D341Med (cell line): Measurements from ENCODE around the gene NLK.
"Not testable (repeated sequence)": the region's sequence is repeated elsewhere in the genome, so short reads cannot be mapped to it uniquely, and the experiment has no call there.

Source experiments
- DNase-seq: peaks from one replicate; pipeline ENCODE4 v3.0.0; 2012; ENCODE audit warnings: low spot score

The NLK gene

DNA sequence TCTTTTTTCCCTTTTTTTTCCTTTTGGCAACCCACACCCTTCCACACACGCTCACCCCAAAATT is at the start of gene NLK:
NLK (plus strand) TSS at position 21 of the 64 bp plus-strand sequence. CDS start 197 bp downstream, outside the sequence.
- no peak for DNase-seq

DNA sequence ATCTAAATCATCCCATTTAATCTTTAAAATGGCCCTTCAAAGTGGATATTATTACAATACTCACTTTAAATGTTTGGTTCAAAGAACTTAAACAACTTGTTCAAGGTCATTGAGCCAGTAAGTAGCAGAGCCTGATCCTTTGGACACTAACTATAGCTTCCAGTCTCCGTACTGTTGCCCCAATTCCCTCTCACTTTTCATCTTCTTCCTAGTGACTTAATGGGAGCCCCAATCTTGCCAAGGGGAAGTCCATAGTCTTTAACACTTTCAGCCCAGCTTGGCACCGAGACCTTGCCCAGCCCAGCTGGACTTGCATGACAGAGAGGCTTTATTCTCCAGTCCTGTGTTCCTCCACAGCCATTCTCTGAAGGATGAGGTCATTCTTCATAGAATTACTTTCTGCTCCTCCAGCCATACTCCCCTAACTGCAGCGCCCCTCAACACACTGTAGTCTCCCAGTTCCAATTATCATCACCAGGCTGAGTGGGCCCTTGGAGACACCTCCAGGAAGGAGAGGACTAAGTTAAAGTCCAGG is 49.2 kb upstream of the NLK start:
- DNase-seq = no peak

- DNase-seq = no peak
Observed at GRCh38 chr17:27993723-27994310, 48.7 kb upstream of the NLK start.

DNA sequence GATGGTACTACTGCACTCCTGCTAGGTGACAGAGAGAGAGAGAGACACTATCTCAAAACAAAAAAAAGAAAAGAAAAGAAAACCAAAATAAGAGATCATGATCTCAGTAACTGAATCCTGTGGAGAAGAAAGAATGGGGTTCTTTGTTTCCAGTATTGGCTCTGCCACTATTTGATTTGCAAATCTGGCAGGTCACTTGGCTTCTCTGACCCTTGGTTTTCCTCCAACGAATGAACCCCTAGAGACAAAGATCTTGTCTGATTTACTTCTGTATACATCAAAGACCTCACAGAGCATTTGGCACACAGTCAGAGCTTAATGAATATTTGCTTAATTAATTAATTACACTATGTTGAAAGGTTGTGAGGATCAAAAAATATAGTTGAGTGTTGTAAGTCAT is 47.9 kb upstream of the NLK start:
- no peak for DNase-seq

- no peak for DNase-seq
Observed at GRCh38 chr17:27995554-27995953, 46.9 kb upstream of the NLK start.

GRCh38 chr17:27996202-27997043 is 46.1 kb upstream of the NLK start:
- peak; percentile 96 for DNase-seq

GRCh38 chr17:27997044-27997401 is 45.5 kb upstream of the NLK start:
- no peak for DNase-seq

- no peak for DNase-seq
Observed at GRCh38 chr17:27997522-27997921, 45.0 kb upstream of the NLK start.

DNA sequence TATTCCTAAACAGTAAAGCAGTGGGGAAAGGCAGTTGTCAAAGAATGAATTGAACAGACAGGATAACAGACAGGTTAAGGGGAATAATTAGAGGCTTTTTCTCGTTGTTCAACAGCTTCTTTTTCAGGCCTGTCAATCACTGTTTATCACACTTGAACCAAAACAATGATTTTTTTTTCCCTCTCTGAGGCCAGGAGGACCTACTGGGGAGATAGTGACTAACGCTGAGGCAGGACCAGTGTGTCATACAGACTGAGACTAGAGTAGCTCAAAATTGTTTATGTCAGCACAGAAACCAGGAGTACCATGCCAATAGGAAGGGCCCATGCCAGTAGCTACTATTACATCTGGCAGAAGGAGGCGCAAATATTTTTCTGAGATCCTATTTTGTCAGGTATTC is 41.3 kb upstream of the NLK start:
- DNase-seq = no peak

DNA sequence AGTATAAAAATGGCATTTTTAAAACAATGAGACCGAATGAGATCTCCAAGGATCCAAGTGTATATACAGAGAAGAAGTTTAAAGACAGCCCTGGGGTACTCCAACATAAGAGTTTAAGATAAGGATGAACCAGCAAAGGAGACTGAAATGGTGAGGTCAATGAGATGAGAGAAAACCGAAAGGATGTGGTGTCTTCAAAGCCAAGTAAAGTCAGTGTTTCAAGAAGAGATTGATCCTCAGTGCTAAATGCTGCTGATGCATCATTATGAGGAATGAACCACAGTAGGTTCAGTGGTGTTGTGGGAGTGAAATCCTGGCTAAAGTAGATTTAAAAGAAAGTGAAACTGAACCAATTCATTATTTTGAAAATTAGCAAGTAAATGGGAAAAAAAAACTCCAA is 38.1 kb upstream of the NLK start:
- DNase-seq = no peak

DNA sequence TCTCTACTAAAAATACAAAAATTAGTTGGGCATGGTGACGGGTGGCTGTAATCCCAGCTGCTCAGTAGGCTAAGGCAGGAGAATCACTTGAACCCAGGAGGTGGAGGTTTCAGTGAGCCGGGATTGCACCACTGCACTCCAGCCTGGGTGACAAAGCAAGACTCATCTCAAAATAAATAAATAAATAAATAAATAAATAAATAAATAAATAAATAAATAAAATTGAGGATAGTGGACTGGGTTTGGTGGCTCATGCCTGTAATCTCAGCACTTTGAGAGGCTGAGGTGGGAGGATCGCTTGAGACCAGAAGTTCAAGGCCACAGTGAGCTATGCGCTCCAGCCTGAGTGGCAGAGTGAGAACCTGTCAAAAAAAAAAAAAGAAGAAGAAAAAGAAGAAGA is 34.6 kb upstream of the NLK start:
- not testable (repeated sequence) for DNase-seq

DNA sequence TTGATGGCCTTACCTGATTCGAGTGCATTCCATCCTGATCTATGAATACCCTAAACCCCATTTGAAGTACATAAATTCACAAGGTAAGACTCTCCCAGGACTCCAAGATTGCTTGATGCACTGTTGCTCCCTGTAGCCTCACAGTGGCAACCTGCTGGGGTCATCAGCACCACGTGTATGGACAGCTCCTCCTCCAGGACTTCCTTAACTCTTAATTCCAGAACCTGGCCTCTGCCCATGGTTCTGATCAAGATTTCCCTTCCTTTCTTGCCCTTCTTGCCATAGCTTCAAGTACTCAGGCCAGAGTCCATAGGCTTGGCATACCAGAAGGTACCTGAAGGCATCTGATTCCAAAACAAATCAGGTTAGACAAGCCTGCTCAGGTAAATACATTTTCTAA is 34.0 kb upstream of the NLK start:
- no peak for DNase-seq

DNA sequence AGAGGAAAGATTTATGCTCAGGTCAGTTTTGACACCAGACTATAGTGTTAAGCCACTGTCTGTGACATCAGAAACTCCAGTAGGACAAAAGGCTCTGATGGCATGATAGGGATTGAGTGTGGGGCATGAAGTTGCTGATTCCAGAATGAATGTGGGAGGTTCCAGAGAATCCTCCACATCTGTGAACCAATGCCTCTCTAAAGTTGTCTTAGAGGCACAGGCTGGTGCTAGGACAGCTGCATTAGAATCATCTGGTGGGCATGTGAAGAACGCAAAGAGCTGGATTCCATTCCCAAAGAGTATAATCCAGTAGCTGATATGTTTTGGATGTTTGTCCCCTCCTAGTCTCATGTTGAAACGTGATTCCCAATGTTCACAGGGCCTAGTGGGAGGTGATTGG is 32.1 kb upstream of the NLK start:
- DNase-seq = no peak

DNA sequence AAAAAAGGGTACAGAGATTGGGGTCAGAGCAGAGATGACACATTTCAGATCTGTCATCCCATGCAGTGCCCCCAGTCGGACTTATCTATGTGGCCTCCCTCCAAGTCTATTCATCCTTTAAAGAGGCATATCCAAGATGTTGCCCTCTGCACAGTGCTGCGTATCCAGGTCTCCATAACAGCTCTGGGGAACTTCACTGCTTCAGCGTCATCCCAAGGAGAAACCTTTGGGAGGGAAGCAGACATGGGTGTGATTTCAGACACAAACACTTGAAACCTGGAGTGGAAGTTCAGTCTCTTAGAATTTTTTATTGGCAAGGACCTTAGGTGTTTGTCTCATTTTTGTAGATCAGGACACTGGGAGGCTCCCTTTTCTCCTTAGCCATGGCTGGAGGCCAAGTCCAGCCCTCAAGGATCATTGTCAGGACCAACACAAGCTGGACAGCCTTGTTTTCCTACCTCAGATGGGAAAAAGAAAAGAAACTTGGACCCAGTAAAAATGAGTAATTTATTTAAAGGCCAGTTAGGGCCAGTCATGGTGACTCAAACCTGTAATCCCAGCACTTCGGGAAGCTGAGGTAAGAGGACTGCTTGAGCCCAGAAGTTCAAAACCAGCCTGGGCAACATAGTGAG is 23.9 kb upstream of the NLK start:
- DNase-seq = no peak

DNA sequence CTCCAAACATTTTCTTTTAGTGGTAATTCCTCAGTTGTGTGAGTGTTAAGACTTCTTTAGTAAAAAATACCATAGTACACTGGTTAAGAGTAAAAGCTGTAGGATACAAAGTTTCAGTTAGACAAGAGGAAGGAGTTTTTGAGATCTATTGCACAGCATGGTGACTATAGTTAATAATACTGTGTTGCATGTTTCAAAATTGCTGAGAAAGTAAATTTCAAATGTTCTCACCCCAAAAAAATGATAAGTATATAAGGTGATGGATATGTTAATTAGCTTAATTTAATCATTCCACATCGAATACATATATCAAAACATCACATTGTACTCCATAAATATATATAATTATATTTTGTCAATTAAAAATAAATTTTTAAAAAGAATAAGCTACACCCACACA is 22.0 kb upstream of the NLK start:
- DNase-seq = no peak

GRCh38 chr17:28029044-28029443 is 13.4 kb upstream of the NLK start:
- no peak for DNase-seq

DNA sequence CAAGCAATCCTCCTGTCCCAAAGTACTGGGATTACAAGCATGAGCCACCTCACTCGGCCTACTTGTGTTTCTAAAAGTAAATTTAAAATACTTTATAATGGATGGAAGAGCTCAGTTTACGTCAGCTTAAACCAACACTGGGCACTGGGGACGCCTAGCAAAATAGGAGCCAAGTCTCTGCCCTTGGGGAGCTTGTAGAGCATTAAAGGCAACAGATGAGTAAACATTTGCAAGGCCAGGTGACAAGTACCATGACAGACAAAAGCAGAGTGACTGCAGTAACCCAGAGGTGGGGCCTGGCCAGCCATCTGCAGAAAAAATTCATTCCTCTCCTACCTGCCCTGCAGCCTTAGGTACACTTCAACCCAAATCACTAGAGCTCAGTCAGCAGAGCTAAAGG is 12.1 kb upstream of the NLK start:
- no peak for DNase-seq

DNA sequence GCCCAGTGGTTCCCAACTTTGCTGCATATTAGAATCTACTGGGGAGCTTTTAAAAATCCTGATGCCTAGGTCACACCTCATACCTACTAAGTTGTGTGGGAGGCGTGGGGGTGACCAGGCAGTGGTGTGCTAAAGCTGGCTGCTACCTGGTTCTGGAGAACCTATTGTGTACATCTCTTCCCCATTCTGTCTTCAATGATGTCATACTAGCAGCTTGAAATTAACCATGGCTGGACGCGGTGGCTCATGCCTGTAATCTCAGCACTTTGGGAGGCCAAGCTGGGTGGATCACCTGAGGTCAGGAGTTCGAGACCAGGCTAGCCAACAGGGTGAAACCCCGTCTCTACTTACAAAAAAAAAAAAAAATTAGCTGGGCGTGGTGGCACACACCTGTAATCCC is 11.3 kb upstream of the NLK start:
- DNase-seq = no peak

GRCh38 chr17:28033972-28034714 is 8.3 kb upstream of the NLK start:
- DNase-seq = no peak

- DNase-seq = not testable (repeated sequence)
Observed at GRCh38 chr17:28035452-28035851, 7.0 kb upstream of the NLK start.

GRCh38 chr17:28035884-28036283 is 6.6 kb upstream of the NLK start:
- DNase-seq = not testable (repeated sequence)

DNA sequence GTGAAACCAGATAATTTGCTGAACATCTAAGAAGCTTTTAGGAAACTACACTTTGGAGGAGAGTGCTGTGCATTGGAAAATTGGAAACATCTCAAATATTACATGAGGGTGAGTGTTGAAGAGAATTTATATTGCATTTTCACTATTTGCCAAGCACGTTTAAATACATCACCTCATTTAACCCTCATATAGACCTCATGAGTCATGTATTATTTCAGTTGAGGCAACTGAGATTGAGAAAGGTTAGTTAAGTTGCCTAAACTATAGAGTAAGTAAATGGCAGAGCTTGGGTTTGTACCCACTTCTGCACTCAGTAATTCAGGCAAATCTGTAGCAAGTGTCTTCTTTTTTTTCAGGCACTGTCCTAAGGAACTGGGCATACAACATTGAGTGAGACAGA is 3.7 kb upstream of the NLK start:
- no peak for DNase-seq

DNA sequence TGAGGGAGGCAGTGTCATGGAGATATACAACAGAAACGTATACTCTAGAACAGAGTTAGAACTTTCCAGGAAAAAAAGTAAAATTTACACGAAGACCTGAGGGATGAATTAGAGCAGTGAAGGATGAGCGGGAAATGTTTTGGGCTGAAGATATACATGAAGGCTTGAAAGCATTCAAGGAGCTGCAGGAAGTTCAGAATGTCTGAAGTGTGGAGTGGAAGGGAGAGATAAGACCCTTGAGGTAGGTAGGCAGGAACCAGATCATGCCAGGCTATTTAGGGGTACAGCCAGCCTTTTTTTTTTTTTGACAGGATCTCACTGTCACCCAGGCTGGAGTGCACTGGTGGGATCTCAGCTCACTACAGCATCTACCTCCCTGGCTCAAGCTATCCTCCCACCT is 3.2 kb upstream of the NLK start:
- no peak for DNase-seq
